ENCODE data around the gene LRRD1. TPM values are rescaled to one million over a fixed set of nuclear protein-coding genes. Genes with fewer than 3 reads are reported as not detected.

LRRD1 gene
- total and polyA plus RNA-seq, 2 of the 13 experiments (the other 11 are each of a cell fraction or from before 2014, with no cell fraction given) = 0.03 TPM; not detected in 1

- Histone ChIP-seq H3K27me3 (ENCODE audit: control insufficient read depth in 1 of 2, insufficient read depth in 2 of 2, low read length in 2 of 2) (no peaks in the 10 kb centered on the region), H3K4me1 (ENCODE audit: insufficient read depth, low read length) (no peaks in the 10 kb centered on the region), H3K36me3 (replicated peaks in 1 of 2; ENCODE audit: control insufficient read depth in 1 of 2, insufficient read depth in 2 of 2, low read length in 2 of 2) (peaks cover 20 to 48% of the 10 kb centered on the region in 2 experiments), H3K79me2 (ENCODE audit: insufficient read depth, low read length) (no peaks in the 10 kb centered on the region), H3K9me3 (ENCODE audit: low read length) (no peaks in the 10 kb centered on the region), H3K9ac (ENCODE audit: insufficient read depth, low read depth, low read length) (no peak overlapping the region), H3K4me2 (ENCODE audit: low read depth, low read length) (no peak overlapping the region), H2AFZ (ENCODE audit: low read length) (no peak overlapping the region), H3K4me3 (replicated peaks in 1 of 3; ENCODE audit: insufficient read depth in 1 of 3, low read depth in 2 of 3, low read length in 3 of 3) (no peak overlapping the region), H3K27ac (ENCODE audit: extremely low read length, insufficient read depth, low read length) (no peak overlapping the region), H4K20me1 (ENCODE audit: insufficient read depth, low read length) (no peaks in the 10 kb centered on the region)
- DNase-seq (ENCODE audit: low spot score) = no peak
- no TSS peak for BruUV-seq (replicated peaks)
- intact Hi-C loops (cut with micrococcal nuclease; ENCODE audit: unreplicated experiment) = no loop called here
- no peak for ATAC-seq
- FAIRE-seq = no peak
- 89% methylated on average over 1 of the region's 1 CpG for WGBS (ENCODE audit: low lambda C conversion rate)
- CTCF ChIA-PET (ENCODE audit: low intra/inter-chr PET ratio, low total read pairs) = no interaction called here
- in situ Hi-C loops (cut with HindIII; ENCODE audit: extremely low pct_ligation_motif_present, low pct_unique_long_range_greater_than_20kb) = no loop called here
- POLR2A ChIA-PET = no interaction called here
- TF ChIP-seq SAFB2 (CRISPR knock-in tag; IDR thresholded peaks at IDR 0.05; ENCODE audit: borderline replicate concordance, low read depth) = no peak
- TF ChIP-seq ZNF317 (CRISPR knock-in tag; IDR thresholded peaks at IDR 0.05) = no peak
- no peak for TF ChIP-seq ZNF382 (CRISPR knock-in tag; IDR thresholded peaks at IDR 0.05; ENCODE audit: borderline replicate concordance)
- TF ChIP-seq, protein P1, sequence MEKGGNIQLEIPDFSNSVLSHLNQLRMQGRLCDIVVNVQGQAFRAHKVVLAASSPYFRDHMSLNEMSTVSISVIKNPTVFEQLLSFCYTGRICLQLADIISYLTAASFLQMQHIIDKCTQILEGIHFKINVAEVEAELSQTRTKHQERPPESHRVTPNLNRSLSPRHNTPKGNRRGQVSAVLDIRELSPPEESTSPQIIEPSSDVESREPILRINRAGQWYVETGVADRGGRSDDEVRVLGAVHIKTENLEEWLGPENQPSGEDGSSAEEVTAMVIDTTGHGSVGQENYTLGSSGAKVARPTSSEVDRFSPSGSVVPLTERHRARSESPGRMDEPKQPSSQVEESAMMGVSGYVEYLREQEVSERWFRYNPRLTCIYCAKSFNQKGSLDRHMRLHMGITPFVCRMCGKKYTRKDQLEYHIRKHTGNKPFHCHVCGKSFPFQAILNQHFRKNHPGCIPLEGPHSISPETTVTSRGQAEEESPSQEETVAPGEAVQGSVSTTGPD (CRISPR knock-in tag; IDR thresholded peaks at IDR 0.05) = no peak
- no peak for TF ChIP-seq RAD51 (IDR thresholded peaks at IDR 0.05; ENCODE audit: borderline replicate concordance)
- TF ChIP-seq ARID5B (CRISPR knock-in tag; IDR thresholded peaks at IDR 0.05) = no peak
- TF ChIP-seq, protein P2, sequence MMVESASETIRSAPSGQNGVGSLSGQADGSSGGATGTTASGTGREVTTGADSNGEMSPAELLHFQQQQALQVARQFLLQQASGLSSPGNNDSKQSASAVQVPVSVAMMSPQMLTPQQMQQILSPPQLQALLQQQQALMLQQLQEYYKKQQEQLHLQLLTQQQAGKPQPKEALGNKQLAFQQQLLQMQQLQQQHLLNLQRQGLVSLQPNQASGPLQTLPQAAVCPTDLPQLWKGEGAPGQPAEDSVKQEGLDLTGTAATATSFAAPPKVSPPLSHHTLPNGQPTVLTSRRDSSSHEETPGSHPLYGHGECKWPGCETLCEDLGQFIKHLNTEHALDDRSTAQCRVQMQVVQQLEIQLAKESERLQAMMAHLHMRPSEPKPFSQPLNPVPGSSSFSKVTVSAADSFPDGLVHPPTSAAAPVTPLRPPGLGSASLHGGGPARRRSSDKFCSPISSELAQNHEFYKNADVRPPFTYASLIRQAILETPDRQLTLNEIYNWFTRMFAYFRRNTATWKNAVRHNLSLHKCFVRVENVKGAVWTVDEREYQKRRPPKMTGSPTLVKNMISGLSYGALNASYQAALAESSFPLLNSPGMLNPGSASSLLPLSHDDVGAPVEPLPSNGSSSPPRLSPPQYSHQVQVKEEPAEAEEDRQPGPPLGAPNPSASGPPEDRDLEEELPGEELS (CRISPR knock-in tag; IDR thresholded peaks at IDR 0.05) = no peak
- TF ChIP-seq MAZ (IDR thresholded peaks at IDR 0.05; ENCODE audit: borderline replicate concordance, low read depth, low read length) = no peak
- TF ChIP-seq MAZ (CRISPR knock-in tag; IDR thresholded peaks at IDR 0.05; ENCODE audit: low read depth) = no peak
- no peak for TF ChIP-seq MTA3 (CRISPR knock-in tag; IDR thresholded peaks at IDR 0.05)
- TF ChIP-seq, protein P3, sequence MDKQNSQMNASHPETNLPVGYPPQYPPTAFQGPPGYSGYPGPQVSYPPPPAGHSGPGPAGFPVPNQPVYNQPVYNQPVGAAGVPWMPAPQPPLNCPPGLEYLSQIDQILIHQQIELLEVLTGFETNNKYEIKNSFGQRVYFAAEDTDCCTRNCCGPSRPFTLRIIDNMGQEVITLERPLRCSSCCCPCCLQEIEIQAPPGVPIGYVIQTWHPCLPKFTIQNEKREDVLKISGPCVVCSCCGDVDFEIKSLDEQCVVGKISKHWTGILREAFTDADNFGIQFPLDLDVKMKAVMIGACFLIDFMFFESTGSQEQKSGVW (CRISPR knock-in tag; IDR thresholded peaks at IDR 0.05; ENCODE audit: borderline replicate concordance) = no peak
- no peak for TF ChIP-seq SALL2 (CRISPR knock-in tag; IDR thresholded peaks at IDR 0.05)
- TF ChIP-seq ZNF224 (CRISPR knock-in tag; IDR thresholded peaks at IDR 0.05) = no peak
- no peak for TF ChIP-seq MIER3 (CRISPR knock-in tag; IDR thresholded peaks at IDR 0.05; ENCODE audit: borderline replicate concordance)
- TF ChIP-seq TRAFD1 (CRISPR knock-in tag; IDR thresholded peaks at IDR 0.05; ENCODE audit: borderline replicate concordance) = no peak
Observed at GRCh38 chr7:92095380-92095779, 83.6 kb downstream of the LRRD1 start.

Data from HepG2 (cell line).